Tibial nerve (tissue), 4 donors: ENCODE measurements around the gene DOP1B. TPM values are rescaled to one million over a fixed set of nuclear protein-coding genes. Genes with fewer than 3 reads are reported as not detected.

ENCODE experiments used
- DNase-seq, 2 donors: peaks; one replicate each; pipeline ENCODE4 v3.0.0-alpha.2; 2019; ENCODE audit warnings: low spot score in 2 of 2
- H3K27ac ChIP-seq, 4 donors: fragments of 200-600 bp; sonication (generic) in 3 of 4; one replicate each; pipeline ENCODE4 v1.5.1; 2017 to 2019; ENCODE audit warnings: mild to moderate bottlenecking in 1 of 4
- H3K27me3 ChIP-seq, 2 donors: fragments of 200-600 bp; sonication (generic) in 1 of 2; one replicate each; pipeline versions ENCODE4 v1.5.1 to v1.6.0; 2017 to 2019
- H3K36me3 ChIP-seq, 3 donors: fragments of 200-600 bp; sonication (generic); one replicate each; pipeline ENCODE4 v1.5.1; 2018 to 2019
- H3K4me1 ChIP-seq, 4 donors: fragments of 200-600 bp; sonication (generic) in 3 of 4; one replicate each; pipeline ENCODE4 v1.5.1; 2017 to 2019
- H3K4me3 ChIP-seq, 4 donors: fragments of 200-600 bp; sonication (generic) in 3 of 4; one replicate each; pipeline ENCODE4 v1.5.1; 2017 to 2019; ENCODE audit warnings: mild to moderate bottlenecking in 1 of 4, moderate library complexity in 1 of 4
- H3K9me3 ChIP-seq, 4 donors: fragments of 200-600 bp; sonication (generic) in 3 of 4; one replicate each; pipeline ENCODE4 v1.5.1; 2017 to 2019
- CTCF ChIP-seq, 5 experiments: fragments of 200-600 bp in 3 of 5; fragments of 450-650 bp in 2 of 5; sonication (generic) in 3 of 5; IDR thresholded peaks; one replicate each; pipeline ENCODE4 v1.5.1; 2016 to 2019; ENCODE audit warnings: antibody characterized with exemption in 5 of 5, mild to moderate bottlenecking in 3 of 5, moderate library complexity in 2 of 5
- EP300 ChIP-seq, 2 donors: sonication (generic); formaldehyde crosslinking; IDR thresholded peaks; one replicate each; pipeline ENCODE4 v1.6.1; 2017; ENCODE audit warnings: antibody characterized with exemption in 2 of 2, mild to moderate bottlenecking in 1 of 2
- POLR2A ChIP-seq, 2 donors: fragments of 450-650 bp; IDR thresholded peaks; one replicate each; pipeline ENCODE4 v1.6.1; 2017; ENCODE audit warnings: antibody characterized with exemption in 2 of 2, mild to moderate bottlenecking in 2 of 2, moderate library complexity in 2 of 2
- WGBS, 2 donors: methylation state at CpG; one replicate each; pipeline ENCODE4 v1.1.5; 2018; 5-methylcytosine and 5-hydroxymethylcytosine counted together
- total RNA-seq, 4 donors: library from RNA; depleted of rRNA; stranded (reverse); fragments of >200 nt; gene quantifications; one replicate each; pipeline ENCODE4 v1.1.0, GENCODE V29; 2016

The DOP1B gene
- total RNA-seq = 10 to 100 TPM; 12.3 to 29.9 (median 22.0) TPM

GRCh38 chr21:36156815-36157670 is at the start of gene DOP1B:
Gene DOP1B (plus strand): TSS chr21:36156824. CDS start chr21:36164734, 7,910 bp downstream.
- no peaks in the 10 kb centered on the region for H3K9me3 ChIP-seq
- peak within 1 kb of the TSS; percentile 80 to 85 (median 84) for H3K4me3 ChIP-seq
- no peaks in the 10 kb centered on the region for H3K27me3 ChIP-seq
- TF ChIP-seq CTCF (IDR thresholded peaks at IDR 0.05) = peak in 1 of 5 experiments; percentile 10
- TF ChIP-seq EP300 (IDR thresholded peaks at IDR 0.05) = peak in 1 of 2 donors; percentile 55
- peak in 1 of 2 donors; percentile 78 for TF ChIP-seq POLR2A (IDR thresholded peaks at IDR 0.05)
- H3K4me1 ChIP-seq = peaks cover 0 to 28% (median 11%) of the 10 kb centered on the region in 4 donors
- H3K36me3 ChIP-seq = no peaks in the 10 kb centered on the region
- no peak for DNase-seq
- peak within 1 kb of the TSS; percentile 55 to 89 (median 84) for H3K27ac ChIP-seq
- 2% methylated on average over 17 to 29 of the region's 83 CpGs for WGBS, 2 donors

- H3K27me3 ChIP-seq = no peaks in the 10 kb centered on the region
- 92 to 94% methylated on average over 10 of the region's 10 CpGs for WGBS, 2 donors
- H3K4me1 ChIP-seq = peaks cover 0 to 29% (median 0%) of the 10 kb centered on the region in 4 donors
Measured at GRCh38 chr21:36109868-36110267, 46.8 kb upstream of the DOP1B start.

GRCh38 chr21:36111238-36111637 is 45.4 kb upstream of the DOP1B start:
- 71 to 87% methylated on average over 8 of the region's 8 CpGs for WGBS, 2 donors
- no peak for DNase-seq
- Histone ChIP-seq H3K4me1 (peaks cover 0 to 16% (median 0%) of the 10 kb centered on the region in 4 donors), H3K27ac (no peak overlapping the region), H3K27me3 (no peaks in the 10 kb centered on the region), H3K36me3 (no peaks in the 10 kb centered on the region), H3K9me3 (no peaks in the 10 kb centered on the region), H3K4me3 (no peak overlapping the region)
- TF ChIP-seq EP300 (IDR thresholded peaks at IDR 0.05) (no peak), CTCF (IDR thresholded peaks at IDR 0.05) (no peak), POLR2A (IDR thresholded peaks at IDR 0.05) (no peak)

More at GRCh38 chr21:36109868-36110267, 46.8 kb upstream of the DOP1B start:
- no peaks in the 10 kb centered on the region for H3K9me3 ChIP-seq
- TF ChIP-seq CTCF (IDR thresholded peaks at IDR 0.05) (no peak), POLR2A (IDR thresholded peaks at IDR 0.05) (no peak), EP300 (IDR thresholded peaks at IDR 0.05) (no peak)
- no peak for DNase-seq
- no peaks in the 10 kb centered on the region for H3K36me3 ChIP-seq
- no peak overlapping the region for H3K27ac ChIP-seq
- no peak overlapping the region for H3K4me3 ChIP-seq

- WGBS, 2 donors = 67 to 73% methylated on average over 17 of the region's 17 CpGs
- H3K27ac ChIP-seq = peak overlapping the region in 1 of 4 donors; percentile 72
- H3K36me3 ChIP-seq = no peaks in the 10 kb centered on the region
- peaks cover 0 to 16% (median 0%) of the 10 kb centered on the region in 4 donors for H3K4me1 ChIP-seq
- peak overlapping the region in 1 of 4 donors; percentile 43 for H3K4me3 ChIP-seq
- no peaks in the 10 kb centered on the region for H3K27me3 ChIP-seq
- H3K9me3 ChIP-seq = no peaks in the 10 kb centered on the region
- TF ChIP-seq CTCF (IDR thresholded peaks at IDR 0.05) = no peak
- no peak for TF ChIP-seq EP300 (IDR thresholded peaks at IDR 0.05)
- no peak for TF ChIP-seq POLR2A (IDR thresholded peaks at IDR 0.05)
- no peak for DNase-seq
Measured at GRCh38 chr21:36113647-36114428, 42.8 kb upstream of the DOP1B start.
